ENCODE results near the gene VEPH1.
A peak's percentile ranks its signal among the peaks of the same experiment; 100 is the strongest.

Gene VEPH1

DNA sequence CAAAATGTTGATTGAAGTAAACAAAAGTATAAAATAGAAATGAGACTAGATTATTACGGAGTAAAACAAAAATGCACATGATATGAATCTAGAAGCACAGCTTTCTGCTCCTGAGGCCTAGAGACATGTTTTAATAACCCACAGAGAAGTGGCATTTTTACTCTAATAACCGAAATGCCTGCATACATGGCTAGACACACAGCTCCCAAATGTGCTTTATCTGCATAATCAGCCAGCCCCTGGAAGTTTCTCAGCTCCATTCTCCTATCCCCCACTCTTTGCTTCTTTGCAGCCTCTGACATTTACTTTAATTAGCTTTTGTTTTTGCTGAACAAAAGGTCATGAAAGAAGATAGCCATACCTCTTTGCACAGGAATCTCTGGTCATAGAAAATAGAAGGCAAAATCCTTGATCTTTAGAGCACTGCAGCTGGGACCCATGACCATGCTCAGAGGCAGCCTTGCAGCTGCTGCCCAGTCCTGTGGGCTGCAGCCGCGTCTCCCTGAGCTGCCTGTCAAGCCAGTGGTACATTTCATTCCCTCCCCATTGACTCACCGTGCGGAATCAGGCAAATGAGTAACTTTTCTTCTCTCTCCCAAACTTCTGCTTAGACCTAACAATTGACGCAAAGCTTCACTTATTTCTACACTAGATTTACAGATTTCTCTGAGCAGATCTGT, at the start of gene VEPH1:
Gene VEPH1 (minus strand): TSS at position 501 of the 680 bp plus-strand sequence. CDS start 8,067 bp downstream, outside the sequence.
- DNase-seq (ENCODE audit: low spot score), result no peak

DNA sequence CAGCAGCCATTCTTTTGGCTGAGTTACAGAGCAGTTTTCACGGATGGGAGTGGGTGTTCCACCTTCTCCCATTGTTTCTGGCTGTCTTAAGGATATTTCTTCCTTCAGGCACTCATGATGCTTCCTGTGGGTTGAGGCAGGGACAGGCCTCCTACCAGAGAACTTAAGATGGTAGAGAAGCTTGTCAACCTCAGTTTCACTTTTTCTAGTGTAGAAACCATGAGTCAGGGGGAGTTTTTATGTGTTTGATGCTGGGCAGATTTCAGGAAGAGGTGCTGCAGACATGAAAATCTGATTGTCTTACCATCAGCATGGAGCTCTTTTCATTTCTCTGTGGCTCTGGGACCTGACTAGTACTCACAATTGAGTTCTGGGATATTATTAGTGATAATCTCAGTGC, 48.7 kb upstream of the VEPH1 start:
- no peak for DNase-seq (ENCODE audit: low spot score)

DNA sequence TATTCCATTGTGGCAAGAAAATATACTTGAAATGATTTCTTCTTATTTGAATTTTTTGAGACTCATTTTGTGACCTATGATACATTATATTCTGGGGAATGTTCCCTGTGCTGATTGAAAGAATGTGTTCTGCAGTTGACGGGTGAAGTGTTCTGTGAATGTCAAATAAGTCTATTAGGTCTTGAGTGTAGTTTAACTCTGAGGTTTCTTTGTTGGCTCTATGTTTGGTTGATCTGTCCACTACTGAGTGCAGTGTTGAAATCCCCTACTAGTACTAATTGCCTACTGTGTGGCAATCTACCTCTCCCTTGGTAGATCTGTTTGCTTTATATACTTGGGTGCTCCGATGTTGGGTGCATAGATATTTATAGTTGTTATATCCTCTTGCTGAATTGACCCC, 46.3 kb upstream of the VEPH1 start:
- no peak for DNase-seq (ENCODE audit: low spot score)

DNA sequence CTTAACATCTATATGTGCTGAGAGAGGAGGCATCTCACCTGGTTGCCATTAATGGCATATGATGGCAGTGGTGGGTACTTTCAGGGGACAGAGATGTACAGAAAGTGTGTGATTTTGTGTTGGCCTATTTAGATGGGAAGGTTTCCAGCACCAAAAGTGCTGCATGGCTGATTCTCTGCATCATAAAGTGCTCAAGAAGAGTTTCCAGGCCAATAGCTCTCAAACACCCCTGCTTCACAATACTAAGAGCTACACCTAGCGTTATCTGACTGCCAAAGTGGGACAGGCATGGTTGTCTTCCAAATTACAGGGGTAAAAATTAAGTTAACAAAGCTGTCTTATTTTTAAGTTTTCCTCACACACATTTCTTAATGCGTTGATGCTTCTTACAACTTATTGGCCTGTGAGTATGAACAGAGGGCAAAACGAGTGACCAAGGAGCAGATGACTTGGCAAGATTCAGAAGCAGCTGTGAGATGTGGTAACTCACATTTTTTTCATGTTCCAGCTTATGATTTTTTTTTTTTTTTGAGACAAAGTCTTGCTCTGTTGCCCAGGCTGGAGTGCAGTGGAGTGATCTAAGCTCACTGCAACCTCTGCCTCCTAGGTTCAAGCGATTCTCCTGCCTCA, 41.4 kb upstream of the VEPH1 start:
- no peak for DNase-seq (ENCODE audit: low spot score)

GRCh38 chr3:157543501-157544035, 40.4 kb upstream of the VEPH1 start:
- no peak for DNase-seq (ENCODE audit: low spot score)

GRCh38 chr3:157542711-157543500, 39.7 kb upstream of the VEPH1 start:
- no peak for DNase-seq (ENCODE audit: low spot score)

DNA sequence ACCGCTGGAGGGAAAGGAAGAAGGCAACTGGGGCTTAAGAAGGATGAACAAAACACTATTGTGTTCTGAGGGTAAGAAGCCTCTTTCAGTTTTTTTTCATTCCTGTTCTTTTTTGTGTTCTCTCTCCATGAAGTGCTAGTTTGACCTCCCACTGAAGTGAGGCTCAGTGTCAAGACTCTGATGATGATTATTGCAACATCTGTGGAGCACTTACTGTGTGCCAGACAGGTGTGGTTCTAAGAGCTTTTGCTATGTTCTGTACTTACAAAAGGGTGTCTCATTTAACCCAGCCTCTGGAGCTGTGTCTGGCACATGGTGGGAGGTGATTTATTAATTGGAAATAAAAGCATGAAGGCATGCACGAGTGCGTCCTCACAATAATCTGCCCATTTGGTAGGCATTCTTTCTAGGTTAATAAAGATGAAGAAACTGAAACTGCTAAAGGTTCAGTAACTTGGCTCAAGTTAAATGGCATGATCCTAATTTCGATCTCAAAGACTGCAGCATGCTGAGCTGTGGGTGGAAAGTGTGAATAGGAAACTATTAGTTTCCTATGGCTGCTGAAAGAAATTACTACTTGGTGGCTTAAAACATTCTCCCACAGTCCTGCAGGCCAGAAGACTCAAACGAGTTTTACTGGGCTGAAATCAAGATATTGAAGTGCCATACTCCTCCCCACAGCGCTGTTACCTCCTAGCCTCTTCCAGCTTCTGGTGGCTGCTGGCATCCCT, 38.5 kb upstream of the VEPH1 start:
- DNase-seq (ENCODE audit: low spot score), result no peak

- DNase-seq (ENCODE audit: low spot score), result no peak
Observed at GRCh38 chr3:157540656-157541055, 37.4 kb upstream of the VEPH1 start.

DNA sequence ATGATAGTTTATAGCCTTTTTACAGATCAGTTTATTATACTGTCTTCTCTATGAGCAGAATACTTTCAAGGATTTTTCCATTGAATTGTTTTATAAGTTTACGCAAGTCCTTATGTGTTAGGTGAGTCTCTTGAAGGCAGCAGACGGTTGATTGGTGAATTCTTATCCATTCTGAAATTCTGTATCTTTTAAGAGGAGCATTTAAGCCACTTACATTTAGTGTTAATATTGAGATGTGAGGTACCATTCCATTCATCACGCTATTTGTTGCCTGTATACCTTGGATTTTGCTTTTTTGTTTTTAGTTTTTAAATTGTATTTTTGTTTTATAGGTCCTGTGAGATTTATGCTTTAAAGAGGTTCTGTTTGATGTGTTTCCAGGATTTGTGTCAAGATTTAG, 32.5 kb upstream of the VEPH1 start:
- no peak for DNase-seq (ENCODE audit: low spot score)

DNA sequence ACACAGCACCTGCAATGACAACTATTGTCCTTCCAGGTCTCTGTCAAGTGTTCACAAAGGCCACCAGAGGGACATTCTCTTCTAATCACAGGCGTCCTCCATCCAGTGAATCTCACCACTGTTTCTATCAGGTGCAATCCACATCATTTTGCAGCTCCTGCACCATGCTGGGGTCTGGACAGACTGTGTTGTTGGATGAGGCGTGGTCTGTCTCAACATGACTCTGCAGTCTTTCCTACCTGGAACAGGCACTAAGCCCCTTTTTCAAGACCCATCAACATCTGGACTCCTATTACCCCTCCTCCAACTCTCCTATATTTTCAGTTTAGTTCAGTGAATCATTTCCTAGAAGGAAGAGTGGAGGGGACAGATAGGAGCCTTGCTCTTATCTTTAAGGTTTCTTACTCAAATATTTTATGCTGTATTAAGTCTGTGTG, 31.5 kb upstream of the VEPH1 start:
- DNase-seq (ENCODE audit: low spot score), result no peak

GRCh38 chr3:157533298-157534070, 30.3 kb upstream of the VEPH1 start:
- no peak for DNase-seq (ENCODE audit: low spot score)

DNA sequence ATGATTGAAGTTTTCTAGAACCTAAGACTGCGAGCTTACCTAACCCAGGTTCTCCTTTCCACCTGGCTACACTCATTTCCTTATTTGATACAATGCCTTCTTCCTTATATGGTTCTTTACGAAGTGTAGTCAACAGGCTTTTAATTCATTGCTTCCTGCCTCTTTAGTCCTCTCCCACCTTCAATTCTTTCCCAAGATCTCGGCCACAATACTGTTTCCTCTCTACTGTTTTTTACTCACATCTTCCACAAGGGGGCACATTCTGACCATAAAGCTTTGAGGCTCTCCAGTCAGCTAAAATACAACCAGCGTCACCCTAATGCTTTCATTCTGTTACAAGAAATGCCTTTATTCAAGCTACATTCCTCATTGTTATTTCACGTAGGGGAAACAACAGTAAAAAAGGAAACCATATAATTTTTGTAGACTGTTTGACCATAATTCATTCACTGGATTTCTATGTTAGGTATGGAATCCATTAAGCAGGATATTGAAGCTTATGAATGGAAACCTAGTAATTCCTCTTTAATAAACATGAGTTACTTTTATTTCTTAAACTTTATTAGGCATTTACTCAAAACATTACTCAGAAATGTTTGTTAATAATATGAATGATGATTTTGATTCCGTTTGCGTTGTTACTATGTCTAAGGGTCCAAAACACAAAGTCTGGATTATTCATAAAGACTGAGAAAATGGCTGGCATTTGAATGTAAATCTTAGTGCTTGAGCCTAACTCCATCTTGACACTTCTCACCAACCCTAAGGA, 29.5 kb upstream of the VEPH1 start:
- peak; percentile 88 for DNase-seq (ENCODE audit: low spot score)

DNA sequence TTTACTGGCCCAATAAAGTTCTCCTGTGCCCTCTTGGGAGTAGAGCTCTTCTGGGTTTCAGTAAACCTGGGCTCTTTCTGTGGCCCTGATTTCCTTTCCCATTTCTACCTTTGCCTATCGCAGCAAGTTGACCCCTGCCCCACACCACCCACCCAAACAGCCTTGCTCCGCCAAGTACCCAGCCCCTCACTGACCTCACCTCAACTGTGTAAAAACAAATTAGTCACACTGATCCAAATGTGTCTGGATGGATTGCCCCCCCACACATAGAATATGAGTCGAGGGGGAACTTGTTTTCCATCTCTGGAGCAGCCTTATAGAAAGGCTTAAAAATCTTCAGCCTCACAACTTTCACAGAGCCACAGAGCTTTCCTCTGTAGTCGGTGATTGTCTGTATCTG, 28.6 kb upstream of the VEPH1 start:
- DNase-seq (ENCODE audit: low spot score), result no peak

DNA sequence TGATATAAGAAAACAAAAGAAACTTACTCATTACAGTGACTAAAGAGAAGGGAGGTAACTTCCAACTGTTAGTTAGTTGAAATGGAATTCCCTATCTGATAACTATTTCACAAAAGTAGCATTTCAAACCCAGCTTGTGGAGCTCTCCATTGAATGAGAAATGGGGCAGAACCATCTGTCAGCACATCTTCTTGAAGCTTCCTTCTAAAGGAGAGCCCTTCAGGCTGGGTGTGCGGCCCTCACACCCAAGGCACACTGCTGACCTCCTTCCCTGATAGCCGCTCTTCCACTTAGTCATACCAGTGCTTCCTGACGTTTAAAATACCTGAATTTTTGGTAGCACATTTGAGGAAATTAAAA, 28.1 kb upstream of the VEPH1 start:
- no peak for DNase-seq (ENCODE audit: low spot score)

- no peak for DNase-seq (ENCODE audit: low spot score)
Observed at GRCh38 chr3:157530637-157531300, 27.6 kb upstream of the VEPH1 start.

DNA sequence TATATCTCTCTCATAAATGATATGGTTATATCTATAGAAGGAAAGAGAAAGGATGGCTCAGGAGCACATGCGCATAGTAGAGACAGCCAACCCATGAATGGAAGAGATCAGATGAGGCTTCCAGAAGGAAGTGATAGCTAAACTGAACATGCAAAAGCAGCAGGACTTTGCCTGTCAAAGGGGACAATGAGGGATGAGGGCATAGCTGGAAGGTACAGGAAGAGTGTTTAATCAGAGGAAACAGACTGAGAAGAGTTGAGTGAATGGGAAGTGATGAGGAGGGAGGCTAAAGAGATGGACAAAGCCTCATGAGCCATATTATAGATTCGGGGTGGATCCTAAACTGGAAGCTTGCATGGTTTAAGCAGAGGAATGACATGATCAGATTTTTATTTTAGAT, 26.5 kb upstream of the VEPH1 start:
- no peak for DNase-seq (ENCODE audit: low spot score)

GRCh38 chr3:157529085-157529484, 25.9 kb upstream of the VEPH1 start:
- DNase-seq (ENCODE audit: low spot score), result no peak

GRCh38 chr3:157527131-157527881, 24.1 kb upstream of the VEPH1 start:
- no peak for DNase-seq (ENCODE audit: low spot score)

DNA sequence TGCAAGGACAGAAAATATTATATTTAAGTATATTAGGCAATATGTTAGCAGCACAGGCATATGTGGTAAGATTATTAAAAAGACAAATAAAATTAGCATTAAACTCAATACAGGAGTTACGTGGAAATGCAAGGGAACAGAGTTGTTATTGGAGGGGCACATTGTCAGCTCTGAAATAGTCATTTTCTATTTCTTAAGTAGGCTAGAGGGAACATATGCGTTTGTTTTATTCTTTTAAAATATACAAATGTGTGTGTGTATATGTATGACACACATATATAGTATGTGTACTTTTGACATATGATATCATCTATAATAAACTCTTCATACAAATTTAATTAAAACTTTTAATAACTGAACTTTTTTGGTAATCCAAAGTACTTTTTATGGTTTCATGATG, 22.8 kb upstream of the VEPH1 start:
- no peak for DNase-seq (ENCODE audit: low spot score)

All from pons (tissue), 1 donor.